Measurements from ENCODE around the gene NRP1. TPM values are rescaled to one million over a fixed set of nuclear protein-coding genes. Genes with fewer than 3 reads are reported as not detected.

The NRP1 gene
- total RNA-seq, 1 experiment from 2014 or later: 1.1 TPM

DNA sequence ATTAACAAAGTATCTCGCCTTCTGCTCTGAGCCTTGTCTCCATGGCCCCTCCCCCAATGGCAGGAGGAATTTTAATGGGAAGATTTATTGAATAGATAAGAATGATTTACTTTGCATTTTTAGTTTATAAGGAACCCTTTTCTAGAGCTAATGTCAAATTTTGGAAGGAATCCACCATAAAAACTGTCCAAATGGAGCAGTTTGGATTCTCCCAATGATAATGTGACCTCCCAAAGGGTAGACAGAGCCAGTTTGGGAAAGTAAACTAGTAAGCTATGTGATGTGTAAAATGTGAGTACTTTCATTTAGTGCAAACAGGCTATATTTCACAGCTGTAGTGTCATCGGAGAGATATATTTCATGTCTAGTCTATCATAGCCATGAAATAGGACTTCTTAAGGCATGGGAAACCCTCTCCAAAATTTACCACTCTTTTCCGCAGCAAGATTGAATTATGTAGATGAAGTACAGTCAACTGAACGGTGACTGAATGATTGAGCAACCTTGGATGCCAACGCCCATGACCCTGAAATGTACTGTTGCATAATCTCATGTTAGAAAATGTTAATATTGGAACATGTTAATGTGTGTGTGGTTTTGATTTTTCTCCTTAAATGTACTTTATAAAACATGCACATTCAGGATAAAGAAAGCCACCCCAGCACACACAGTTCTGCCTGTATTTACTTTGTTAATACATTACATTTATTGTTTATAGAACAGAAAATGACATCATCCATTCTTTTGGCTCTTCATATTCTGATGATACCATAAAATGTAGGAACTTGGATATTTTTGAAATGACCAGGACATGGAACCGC, 140.6 kb downstream of the NRP1 start:
- DNase-seq (ENCODE audit: low read depth, low spot score): no peak
- in situ Hi-C loops (cut with HindIII; ENCODE audit: low pct_unique_long_range_greater_than_20kb, low sequenced_read_pairs): no loop called here

DNA sequence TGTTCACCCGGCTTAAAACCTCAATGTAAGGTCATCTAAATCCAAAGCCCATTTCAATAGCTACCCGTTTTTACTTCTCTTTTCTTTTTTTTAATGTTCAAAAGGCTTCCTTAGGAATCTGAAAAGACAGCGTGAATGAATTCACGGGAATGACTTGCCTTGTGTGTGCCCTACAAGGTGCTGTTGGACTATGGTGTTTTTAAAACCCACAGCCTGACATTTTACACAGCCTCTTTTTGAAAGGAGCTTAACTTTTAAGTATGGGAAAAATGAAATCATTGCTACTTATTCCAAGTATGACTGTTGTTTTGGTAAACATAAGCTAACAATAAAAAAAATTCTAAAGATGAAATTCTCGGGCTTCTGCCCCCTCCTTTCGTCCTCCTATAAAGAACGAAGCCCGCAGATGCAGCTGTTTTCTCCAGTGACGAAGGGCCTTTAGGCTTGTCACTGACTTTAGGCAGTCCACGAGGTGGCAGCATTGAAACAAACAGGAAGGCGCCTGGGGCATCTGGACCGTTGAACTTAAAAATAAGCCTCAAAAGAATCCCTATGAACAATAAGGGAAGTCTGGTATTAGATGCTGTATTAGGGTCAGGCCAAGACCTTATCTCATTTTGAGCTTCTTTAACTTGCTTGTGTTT, 141.3 kb downstream of the NRP1 start:
- DNase-seq (ENCODE audit: low read depth, low spot score): peak; percentile 81
- in situ Hi-C loops (cut with HindIII; ENCODE audit: low pct_unique_long_range_greater_than_20kb, low sequenced_read_pairs): no loop called here

DNA sequence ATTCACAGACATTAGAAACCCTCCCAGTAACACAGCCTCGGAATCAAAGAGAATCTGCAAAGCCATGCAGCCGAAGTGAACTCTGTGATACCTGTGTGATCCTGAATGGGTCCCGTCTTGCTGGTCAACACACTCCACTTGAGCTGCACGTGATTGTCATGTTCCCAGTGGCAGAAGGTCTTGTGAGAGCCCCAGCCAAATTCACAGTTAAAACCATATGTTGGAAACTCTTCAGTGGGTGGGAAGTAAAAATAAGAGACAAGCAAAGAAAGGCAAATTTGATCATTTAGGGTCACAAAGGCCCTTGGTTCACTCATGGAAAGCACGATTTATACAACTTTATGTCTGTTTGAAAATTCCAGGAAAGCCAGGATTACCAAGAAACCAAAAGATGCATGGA, 142.3 kb downstream of the NRP1 start:
- in situ Hi-C loops (cut with HindIII; ENCODE audit: low pct_unique_long_range_greater_than_20kb, low sequenced_read_pairs): no loop called here
- no peak for DNase-seq (ENCODE audit: low read depth, low spot score)

DNA sequence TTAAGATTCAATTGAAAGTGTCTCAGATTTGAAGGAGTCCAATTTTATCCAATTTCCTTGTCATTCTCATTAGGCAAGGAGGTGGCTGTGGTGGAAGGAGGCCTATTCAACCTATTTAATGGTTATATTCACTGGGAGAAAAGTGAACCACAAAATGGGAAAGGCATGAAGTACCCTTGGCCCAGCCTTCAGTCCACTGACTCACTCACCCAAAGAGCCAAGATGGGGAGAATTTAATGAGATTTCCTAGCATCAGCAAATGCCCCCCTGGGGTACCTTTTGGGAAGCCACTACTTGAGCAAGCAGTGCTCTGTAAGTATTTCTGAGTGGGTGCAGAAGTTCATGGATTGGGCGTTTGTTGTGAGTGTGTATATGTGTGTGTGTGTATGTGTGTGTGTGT, 144.1 kb downstream of the NRP1 start:
- DNase-seq (ENCODE audit: low read depth, low spot score): no peak
- in situ Hi-C loops (cut with HindIII; ENCODE audit: low pct_unique_long_range_greater_than_20kb, low sequenced_read_pairs): no loop called here

DNA sequence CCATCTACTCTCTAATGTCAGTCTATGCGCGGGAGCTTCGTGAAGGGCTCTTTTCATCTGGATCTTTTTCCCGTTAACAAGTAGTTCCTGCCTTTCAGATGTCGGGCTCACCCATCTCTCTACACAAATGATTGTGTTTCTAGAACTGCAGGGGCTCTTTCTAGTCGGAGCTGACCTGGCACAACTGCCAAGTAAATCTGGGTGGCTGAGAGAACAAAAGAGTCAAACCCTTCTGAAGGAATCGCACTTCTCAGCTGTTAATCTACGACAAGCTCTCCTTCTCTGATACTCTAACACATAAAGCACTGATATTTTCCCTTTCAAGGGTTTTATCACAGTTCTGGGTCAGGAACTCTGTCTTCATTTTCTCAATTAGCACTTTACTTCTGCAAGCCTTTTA, 144.7 kb downstream of the NRP1 start:
- DNase-seq (ENCODE audit: low read depth, low spot score): no peak
- in situ Hi-C loops (cut with HindIII; ENCODE audit: low pct_unique_long_range_greater_than_20kb, low sequenced_read_pairs): no loop called here

DNA sequence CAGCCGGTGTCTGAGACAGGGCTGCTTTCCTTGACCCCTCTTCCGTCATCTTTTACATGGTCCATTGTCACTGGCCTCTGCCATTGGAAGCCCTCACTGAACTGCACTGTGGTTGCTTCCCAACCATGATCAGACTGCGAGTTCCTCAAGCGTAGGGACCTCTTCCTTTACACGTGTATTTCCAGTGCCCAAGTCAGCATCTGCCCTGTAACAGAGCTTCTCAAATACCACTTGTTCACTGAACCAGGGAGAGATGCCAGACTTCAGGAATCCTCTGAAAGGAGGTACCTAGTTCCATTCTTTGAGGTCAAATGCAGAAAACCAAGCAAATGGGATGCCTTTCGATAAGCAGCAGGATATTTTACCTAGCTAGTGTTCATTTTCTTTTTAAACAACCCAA, 145.1 kb downstream of the NRP1 start:
- in situ Hi-C loops (cut with HindIII; ENCODE audit: low pct_unique_long_range_greater_than_20kb, low sequenced_read_pairs): no loop called here
- DNase-seq (ENCODE audit: low read depth, low spot score): no peak

DNA sequence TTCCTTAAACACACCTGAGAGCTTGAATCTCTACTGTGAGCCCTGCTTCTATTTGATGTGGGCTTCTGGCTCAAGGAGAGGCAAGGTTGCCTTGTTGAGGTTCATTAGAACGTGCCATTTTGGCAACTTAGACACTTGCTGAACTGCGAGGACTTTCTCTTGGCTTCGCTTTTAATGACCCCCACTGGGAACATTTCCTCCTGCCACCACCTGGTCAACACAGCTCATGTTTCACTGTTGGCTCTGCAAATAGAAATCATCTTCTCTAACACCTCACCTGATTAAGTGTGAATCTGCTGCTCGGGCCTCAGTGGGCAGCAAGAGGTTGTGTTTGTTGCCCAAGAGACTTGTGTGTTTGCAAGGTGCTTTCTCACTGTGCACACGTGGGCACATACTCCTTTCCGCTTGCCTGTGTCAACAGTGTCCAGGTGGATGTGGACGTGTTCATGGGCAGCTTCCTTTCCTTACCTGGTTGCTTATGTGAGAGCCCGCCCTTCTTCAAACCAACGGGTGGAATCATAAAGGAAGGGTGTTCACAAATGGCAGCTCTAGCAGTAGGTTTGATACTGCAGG, 147.0 kb downstream of the NRP1 start:
- no peak for DNase-seq (ENCODE audit: low read depth, low spot score)
- in situ Hi-C loops (cut with HindIII; ENCODE audit: low pct_unique_long_range_greater_than_20kb, low sequenced_read_pairs): no loop called here

DNA sequence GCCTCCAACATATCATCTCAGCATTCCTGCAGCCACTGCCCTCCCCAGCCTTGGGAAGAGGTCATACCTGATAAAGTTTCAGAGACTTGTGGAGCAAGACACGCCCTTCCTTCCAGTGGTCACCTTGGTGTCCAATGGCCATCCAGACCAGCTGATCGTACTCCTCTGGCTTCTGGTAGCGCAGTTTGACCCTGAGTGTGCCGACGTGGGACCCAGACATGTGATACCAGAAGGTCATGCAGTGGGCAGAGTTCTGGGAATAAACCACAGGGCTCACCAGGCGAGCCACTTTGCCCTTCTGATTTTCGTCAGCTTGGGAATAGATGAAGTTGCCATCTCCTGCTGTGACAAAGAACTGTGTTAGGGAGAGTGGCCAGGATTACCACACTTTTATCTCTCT, 148.3 kb downstream of the NRP1 start:
- in situ Hi-C loops (cut with HindIII; ENCODE audit: low pct_unique_long_range_greater_than_20kb, low sequenced_read_pairs): no loop called here
- no peak for DNase-seq (ENCODE audit: low read depth, low spot score)

DNA sequence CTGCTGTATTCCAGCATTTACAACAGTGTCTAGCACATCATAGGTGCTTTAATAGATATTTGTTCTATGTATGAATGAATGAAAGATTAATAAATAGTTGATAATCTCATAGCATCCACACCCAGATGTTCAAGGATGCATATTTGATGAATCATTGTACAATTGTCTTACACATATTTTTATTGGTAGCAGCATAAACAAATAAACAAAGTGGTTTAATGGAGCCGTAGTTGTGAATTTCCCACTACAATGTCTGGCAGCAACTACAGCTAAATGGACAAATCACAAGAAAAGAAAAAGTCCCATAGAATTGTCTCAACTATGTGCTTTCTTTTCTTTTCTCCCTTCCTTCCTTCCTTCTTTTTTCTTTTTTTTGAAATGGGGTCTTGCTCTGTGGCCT, 150.8 kb downstream of the NRP1 start:
- in situ Hi-C loops (cut with HindIII; ENCODE audit: low pct_unique_long_range_greater_than_20kb, low sequenced_read_pairs): no loop called here
- no peak for DNase-seq (ENCODE audit: low read depth, low spot score)

DNA sequence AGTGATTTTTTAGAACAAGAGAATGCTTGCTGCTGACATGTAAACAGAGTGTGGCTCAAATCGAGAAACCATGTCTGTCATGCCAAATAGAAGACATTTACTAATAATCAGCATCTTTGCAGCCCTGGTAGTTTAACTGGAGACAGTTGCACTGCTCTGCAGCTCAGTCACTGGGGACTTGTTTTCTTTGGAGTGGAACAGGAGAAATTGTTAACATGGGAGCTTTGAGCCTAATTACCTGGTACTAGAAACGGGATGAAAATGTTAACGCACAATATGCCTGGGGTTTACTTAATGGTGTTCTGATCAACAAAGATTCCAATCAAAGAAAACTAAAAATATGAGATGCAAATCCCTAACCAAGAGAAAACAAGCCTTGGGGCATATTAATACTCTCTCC, 153.5 kb downstream of the NRP1 start:
- no peak for DNase-seq (ENCODE audit: low read depth, low spot score)
- in situ Hi-C loops (cut with HindIII; ENCODE audit: low pct_unique_long_range_greater_than_20kb, low sequenced_read_pairs): no loop called here

DNA sequence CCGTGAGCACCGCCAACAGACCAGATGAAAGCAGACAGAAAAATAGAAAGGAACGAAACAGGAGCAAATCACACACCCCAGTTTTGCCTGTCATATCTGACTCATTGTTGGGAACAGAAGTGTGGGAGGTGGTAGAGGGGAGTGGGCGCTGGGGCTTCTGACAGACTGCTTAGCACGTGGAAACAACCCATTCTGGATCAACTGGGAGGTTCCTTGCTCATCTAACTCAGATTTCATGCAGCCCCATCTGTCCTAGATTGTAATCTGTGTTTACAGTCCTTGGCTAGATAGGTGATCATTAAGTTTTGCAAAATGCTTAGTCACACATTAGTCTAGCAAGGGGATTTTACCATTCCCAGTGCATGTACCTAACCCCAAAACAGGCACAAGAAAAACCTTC, 154.1 kb downstream of the NRP1 start:
- no peak for DNase-seq (ENCODE audit: low read depth, low spot score)
- in situ Hi-C loops (cut with HindIII; ENCODE audit: low pct_unique_long_range_greater_than_20kb, low sequenced_read_pairs): no loop called here

DNA sequence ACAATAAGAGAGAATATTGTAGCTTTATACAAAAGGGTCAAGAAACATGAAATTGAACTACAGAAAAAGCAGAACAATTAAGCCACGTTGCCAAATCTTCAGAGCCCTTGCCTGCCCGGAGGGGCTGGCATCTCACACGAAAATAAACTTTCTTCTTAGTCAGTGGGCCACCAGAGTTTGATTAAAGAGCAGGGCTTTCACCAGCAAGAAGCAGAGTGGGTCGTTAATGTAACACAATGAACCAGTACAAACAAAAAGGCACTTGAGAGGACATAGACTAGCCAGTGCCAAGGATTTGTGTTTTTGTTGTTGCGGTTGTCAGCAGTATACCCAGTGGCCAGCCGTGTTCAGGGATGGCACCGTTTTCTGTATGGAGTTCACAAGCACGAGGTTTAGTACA, 155.4 kb downstream of the NRP1 start:
- in situ Hi-C loops (cut with HindIII; ENCODE audit: low pct_unique_long_range_greater_than_20kb, low sequenced_read_pairs): no loop called here
- DNase-seq (ENCODE audit: low read depth, low spot score): no peak

DNA sequence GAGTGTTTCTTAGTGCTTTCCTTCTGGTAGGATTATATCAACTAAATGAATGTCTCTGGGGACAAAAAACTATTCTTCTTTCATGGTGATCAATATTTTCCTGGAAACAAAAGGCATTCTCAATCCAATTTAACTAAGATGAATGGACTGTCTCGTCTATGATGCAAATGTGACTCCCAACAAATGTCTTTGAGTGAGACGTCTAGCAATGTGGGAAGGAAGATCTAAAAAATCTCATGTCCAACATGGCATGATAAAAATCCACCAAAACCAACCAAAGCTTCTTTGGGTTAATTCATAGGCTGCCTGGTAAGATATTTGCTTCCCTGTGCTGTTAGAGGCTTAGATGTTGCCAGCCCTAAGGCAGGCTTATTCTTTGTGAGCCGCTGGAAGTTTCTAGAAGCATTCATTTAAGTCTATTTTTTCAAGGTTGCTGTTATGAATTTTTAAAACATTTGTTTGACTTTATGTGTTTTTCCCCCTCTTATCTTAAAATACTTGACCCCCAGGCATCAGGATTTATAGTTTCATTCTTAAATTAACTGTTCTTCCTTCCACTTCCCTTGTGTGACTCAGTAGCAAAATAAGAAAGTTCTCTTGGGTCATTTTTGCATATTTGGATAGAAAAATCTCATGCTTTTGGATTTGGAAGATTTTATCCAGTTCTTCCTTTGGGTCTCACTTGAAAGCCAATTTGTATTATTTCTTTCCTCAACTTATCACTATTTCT, 156.3 kb downstream of the NRP1 start:
- DNase-seq (ENCODE audit: low read depth, low spot score): no peak
- in situ Hi-C loops (cut with HindIII; ENCODE audit: low pct_unique_long_range_greater_than_20kb, low sequenced_read_pairs): no loop called here

DNA sequence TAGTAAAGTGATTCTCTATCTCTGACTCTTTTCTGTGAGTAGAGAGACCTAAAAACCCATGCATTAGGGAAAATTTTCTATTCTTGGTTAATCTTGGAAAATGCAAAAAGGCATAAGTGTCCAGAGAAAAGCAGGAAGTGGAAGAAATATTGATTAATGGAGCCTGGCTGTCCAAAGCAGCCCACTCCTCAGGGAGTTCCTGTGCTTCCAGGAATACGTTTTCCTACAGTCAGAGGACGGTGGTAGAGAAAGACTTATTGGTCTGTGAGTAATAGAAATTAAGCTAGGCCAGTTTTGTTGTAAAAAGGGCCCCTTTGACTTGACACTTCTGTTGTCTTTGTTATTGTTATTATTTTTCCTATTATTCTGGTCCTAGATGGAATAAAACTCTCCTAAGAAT, 157.8 kb downstream of the NRP1 start:
- no peak for DNase-seq (ENCODE audit: low read depth, low spot score)
- in situ Hi-C loops (cut with HindIII; ENCODE audit: low pct_unique_long_range_greater_than_20kb, low sequenced_read_pairs): no loop called here

DNA sequence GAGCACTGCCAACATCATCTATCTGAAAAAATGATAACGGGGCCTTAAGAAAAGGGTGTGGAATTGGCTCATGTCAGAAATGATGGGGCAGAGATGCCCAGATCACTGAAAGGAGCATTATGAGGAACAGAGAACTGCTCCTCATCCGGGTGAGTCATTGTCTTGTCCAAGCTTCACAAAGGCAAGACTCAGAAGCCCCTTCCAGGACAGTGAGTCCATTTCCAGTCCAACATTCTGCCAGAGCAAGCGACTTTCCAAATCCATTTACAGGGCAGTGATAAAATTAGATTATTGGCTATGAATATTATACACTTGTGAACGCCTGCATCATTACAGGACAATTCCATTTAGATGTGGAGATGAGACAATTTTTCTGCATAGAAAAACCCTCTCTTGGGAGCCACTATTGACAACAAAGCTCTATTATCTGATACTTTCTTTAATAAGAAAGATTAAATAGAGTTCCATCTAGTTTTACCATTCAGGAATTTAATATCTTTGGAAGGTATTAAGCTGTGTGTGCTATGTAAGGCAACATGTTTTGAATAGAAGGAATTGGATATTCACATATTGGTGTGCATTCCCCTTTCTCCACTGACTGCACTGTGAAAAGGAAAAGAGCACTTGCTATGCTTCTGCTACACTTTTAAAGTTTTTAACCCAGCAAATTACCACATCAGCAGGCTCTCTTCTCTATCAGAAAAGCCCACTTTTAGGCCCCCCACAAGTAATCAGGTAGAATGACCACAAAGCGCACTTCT, 159.6 kb downstream of the NRP1 start:
- peak; percentile 67 for DNase-seq (ENCODE audit: low read depth, low spot score)
- in situ Hi-C loops (cut with HindIII; ENCODE audit: low pct_unique_long_range_greater_than_20kb, low sequenced_read_pairs): no loop called here

DNA sequence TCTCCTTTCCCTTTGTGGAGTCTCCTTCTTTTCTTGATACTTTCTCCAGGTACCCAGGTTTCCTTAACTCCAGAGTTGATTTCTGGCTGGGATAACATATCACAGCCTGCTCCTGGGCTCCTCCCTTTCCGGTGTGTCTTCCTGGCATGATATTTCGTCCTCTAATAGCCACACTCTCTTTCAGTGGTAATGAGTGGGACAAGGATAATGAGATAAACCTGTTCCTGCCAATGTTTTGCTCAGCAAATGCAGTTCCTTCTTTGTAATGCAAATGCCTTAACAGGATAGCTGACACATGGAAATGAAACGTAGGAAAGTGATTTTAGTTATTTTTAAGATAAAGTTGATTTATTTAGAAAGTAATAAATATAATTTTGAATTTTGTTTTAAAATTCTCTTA, 168.6 kb downstream of the NRP1 start:
- no peak for DNase-seq (ENCODE audit: low read depth, low spot score)
- in situ Hi-C loops (cut with HindIII; ENCODE audit: low pct_unique_long_range_greater_than_20kb, low sequenced_read_pairs): no loop called here

DNA sequence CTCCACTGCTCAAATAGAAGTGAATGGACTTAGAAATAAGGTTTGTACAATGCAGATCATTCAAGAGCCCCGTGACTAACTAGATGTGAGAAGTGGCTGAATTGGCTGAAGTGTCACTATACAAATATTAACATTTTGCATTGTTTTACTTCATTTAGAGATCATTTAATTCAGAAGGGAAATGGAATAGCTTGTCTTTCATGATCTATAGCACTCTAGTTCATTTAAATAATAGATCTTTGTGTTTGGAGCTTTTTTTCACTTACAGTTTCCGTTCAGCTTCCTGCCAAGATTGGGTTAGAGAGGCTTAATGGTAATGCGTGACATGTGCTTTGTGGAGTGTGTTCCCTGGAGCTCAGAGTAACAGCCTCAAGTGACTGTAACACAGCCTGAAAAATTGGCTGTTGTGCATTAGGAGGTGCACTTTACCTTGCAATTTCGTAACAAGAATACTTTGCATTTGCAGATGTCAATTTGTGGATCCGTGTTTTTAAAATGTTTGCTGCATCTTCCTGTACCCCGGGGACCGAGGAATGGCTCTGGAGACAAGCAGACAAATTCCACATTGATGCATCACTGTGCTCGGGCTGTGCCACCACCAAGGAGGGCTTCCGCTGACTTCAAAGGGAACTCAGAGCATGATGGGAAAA, 170.3 kb downstream of the NRP1 start:
- in situ Hi-C loops (cut with HindIII; ENCODE audit: low pct_unique_long_range_greater_than_20kb, low sequenced_read_pairs): no loop called here
- peak; percentile 81 for DNase-seq (ENCODE audit: low read depth, low spot score)

Measured in SK-MEL-5 (cell line).